NB4 (cell line): ENCODE data around the gene ARHGEF25.

ENCODE experiments used
- POLR2A ChIP-seq: IDR thresholded peaks from 2 replicates; pipeline ENCODE4 v1.6.1; 2011; ENCODE audit warnings: mild to moderate bottlenecking; ENCODE audit not compliant: insufficient read length; ENCODE audit errors: extremely low read depth
- TF ChIP-seq, protein P1 (sequence below): IDR thresholded peaks from one replicate; pipeline ENCODE4 v1.5.1; 2012; ENCODE audit warnings: low read depth, low read length

DNA sequence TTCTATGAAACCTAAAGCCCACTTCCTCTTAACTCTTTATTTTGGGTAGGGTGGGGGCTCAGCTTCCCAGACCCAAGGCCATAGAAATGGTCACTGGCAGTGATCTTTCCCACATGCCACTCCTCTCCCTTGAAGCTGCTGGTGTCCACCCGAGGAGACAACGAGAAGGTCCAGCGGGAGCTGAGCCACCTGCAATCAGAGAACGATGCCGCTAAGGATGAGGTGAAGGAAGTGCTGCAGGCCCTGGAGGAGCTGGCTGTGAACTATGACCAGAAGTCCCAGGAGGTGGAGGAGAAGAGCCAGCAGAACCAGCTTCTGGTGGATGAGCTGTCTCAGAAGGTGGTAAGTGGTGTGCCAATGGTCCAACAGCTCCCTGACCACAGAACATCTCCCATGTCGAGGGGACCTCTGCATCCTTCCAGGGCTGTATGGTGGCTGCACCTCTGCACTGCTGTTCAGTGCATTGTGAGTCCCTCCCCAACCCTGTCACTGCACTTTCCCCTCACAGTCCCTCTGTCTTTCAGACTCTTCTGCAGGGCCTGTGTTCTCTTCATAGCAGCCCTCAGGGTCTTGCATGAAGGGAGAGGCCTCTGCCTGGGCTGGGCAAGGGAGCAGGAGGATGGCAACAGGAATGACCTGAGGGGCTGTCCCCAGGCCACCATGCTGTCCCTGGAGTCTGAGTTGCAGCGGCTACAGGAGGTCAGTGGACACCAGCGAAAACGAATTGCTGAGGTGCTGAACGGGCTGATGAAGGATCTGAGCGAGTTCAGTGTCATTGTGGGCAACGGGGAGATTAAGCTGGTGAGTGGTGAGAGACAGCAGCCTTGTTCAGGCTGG lies 39.1 kb upstream of the ARHGEF25 start:
- TF ChIP-seq, protein P1, sequence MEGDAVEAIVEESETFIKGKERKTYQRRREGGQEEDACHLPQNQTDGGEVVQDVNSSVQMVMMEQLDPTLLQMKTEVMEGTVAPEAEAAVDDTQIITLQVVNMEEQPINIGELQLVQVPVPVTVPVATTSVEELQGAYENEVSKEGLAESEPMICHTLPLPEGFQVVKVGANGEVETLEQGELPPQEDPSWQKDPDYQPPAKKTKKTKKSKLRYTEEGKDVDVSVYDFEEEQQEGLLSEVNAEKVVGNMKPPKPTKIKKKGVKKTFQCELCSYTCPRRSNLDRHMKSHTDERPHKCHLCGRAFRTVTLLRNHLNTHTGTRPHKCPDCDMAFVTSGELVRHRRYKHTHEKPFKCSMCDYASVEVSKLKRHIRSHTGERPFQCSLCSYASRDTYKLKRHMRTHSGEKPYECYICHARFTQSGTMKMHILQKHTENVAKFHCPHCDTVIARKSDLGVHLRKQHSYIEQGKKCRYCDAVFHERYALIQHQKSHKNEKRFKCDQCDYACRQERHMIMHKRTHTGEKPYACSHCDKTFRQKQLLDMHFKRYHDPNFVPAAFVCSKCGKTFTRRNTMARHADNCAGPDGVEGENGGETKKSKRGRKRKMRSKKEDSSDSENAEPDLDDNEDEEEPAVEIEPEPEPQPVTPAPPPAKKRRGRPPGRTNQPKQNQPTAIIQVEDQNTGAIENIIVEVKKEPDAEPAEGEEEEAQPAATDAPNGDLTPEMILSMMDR = no peak
- no peak for TF ChIP-seq POLR2A
